ENCODE data around the gene FAM236D.
"Not testable (repeated sequence)": the region's sequence is repeated elsewhere in the genome, so short reads cannot be mapped to it uniquely, and the experiment has no call there.

DNA sequence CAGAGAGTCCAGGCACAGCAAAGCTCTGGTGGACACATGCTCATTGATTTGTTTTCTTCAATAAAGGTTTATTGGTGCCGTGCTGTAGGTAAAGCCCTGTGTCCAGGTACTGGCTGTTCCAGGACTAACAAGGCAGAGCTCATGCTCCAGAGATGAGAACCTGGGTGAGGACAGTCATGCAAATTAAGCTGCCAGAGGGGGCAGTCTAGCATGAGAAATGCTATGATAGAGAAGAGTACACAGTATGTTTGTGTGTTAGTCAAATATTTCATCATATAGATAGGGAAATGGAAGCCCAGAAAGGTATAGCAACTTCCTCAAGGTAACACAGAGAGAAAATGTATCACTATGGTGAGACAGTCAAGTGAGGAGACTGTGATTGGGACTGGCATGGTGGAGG is 19.9 kb downstream of the FAM236D start:
- not testable (repeated sequence) for TF ChIP-seq YY1 (IDR thresholded peaks at IDR 0.05; ENCODE audit: insufficient read depth, insufficient read length); ZNF274 (IDR thresholded peaks at IDR 0.05; ENCODE audit: low read depth, low read length); SUZ12 (IDR thresholded peaks at IDR 0.05; ENCODE audit: extremely low read depth, insufficient read depth, insufficient read length)
